GM19395 (cell line): ENCODE data around the gene SERPINE1.

Source experiments
- ATAC-seq: cut with Tn5 transposase; IDR thresholded peaks from one replicate; pipeline ENCODE4 v1.9.1; 2021; ENCODE audit warnings: mild to moderate bottlenecking, moderate library complexity; ENCODE audit not compliant: unreplicated experiment

Gene SERPINE1

GRCh38 chr7:101166909-101167644 lies 40.2 kb downstream of the SERPINE1 start:
- ATAC-seq: no peak

- ATAC-seq: no peak
Measured at GRCh38 chr7:101167645-101168411, 40.9 kb downstream of the SERPINE1 start.

- ATAC-seq: no peak
Measured at GRCh38 chr7:101168412-101169049, 41.6 kb downstream of the SERPINE1 start.

DNA sequence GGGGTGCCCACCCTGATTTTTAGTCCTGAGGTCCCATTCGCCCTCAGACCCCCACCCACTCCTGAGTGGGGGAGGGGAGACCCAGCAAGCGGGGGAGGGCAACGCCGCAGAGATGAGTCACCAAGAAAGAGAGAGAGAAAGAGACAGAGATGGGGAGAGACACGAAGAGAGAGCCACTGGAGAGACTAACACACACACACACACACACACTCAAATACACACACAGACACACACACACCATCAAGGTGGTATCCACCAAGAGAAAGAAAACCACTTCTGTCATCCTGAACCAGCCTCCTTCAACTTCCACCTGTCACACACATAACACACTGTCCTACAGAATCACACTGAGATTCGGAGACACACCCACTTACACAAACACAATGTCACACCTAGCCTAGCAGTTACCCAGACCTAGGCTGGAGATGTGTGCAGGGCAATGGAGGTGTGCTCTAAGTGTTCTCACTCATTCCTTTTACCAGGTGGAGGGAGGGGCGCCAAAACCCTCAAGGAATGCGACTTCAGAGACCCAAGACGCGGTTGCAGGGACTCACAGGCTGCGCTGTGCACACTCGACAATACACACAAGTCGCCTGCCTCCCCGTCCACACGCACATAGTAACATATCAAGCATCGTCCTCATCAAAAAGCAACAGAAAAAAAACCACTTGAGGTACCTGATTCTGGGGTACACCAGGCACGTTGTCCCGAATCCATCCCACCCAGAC lies 42.4 kb downstream of the SERPINE1 start:
- ATAC-seq: no peak

- no peak for ATAC-seq
Measured at GRCh38 chr7:101169838-101170551, 43.1 kb downstream of the SERPINE1 start.

DNA sequence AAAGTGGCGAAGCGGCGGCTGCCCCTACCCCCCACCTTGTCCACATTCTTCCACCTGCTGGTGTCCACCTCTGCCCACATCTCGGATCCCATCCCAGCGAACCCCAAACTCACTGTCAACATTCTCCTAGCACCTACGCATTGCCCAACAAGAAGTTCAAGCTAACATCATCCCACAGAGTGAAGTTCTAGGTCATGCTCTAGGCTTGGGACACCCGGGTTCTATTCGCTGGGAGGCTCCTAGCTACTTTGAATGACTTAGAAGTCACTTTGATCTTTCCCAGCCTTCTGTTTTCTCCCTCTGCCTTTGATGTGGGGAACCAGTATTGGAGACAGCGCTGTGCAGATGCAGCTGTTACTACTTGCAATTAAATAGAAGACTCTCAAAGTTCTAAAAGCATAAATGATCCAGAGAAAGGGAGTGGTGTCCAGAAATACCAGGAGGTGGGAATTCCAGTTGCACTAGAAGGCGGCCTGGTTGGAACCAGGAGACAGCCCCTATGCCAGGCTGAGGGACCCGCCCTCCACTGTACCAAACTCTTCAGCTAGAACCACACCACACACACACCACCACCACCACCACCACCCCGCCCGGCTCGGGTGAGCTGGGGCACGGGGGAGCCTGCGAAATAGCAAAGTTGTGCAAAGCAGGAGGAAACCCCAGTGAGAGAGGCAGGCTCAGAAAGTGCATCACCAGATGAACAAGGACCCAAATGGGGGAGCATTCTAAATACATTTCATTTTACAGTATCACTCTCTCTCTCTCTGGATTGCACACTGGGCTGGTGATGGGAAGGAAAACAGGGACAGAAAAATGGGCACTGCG lies 43.9 kb downstream of the SERPINE1 start:
- ATAC-seq: no peak

GRCh38 chr7:101171442-101171837 lies 44.5 kb downstream of the SERPINE1 start:
- ATAC-seq: no peak

DNA sequence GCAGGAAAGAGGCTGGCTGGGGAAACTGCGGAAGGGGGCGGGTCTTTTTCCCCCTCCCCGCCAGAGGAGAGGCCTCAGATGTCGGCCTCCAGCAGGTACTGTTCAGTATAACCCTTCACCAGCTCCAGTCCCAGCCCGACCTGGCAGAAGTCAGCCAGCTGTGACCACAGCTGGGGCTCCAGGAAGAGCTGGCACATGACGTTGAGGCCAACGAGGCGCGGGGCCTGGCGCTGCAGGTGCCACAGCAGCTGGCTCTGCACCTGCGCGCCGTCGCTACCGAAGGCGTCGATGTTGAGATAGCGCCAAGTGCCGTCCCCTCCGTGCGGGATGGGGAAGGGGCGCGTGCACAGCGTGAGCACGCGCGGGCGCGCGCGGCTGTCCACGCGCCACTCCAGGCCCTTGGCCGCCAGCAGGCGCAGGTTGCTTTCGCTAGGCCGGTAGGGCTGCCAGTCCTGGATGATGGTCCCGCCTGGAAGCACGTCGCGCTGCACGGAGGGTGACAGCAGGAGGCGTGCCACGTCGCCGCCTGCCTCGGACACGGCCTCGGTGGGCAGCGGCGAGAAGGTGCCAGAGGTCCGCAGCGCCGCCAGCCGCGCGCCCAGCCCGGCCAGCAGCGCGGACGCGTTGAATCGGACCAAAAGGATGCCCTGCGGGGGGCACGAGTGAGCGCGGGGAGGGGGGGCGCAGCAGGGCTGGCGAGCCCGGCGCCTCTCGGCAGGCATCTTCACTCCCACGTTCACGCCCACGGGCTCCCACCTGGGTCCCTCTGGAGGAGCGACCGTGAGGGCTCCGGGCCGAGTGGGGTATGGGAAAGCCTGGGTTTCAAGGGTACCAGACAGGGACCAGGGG lies 45.3 kb downstream of the SERPINE1 start:
- no peak for ATAC-seq

GRCh38 chr7:101172854-101173751 lies 46.2 kb downstream of the SERPINE1 start:
- ATAC-seq: no peak

DNA sequence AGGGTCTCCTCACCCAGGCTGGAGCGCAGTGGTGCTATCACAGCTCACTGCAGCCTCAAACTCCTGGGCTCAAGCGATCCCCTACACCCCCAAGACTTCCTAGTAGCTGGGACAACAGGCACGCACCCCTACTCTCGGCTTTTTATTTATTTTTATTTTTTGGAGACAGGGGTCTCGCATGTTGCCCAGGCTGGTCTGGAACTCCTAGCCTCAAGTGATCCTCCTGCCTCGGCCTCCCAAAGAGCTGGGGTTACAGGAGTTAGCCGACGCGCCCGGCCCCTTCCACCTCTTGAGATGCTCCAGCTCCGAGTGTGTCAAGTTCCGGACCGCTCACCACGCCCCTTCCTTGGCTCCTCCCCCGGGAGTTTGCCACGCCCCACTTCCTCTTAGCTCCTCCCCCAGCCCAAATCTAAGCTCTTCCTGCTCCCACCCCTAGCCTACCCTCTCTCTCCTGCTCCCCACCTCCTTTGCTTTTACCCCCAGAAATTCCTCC lies 46.9 kb downstream of the SERPINE1 start:
- ATAC-seq: no peak

- ATAC-seq: no peak
Measured at GRCh38 chr7:101174322-101174854, 47.5 kb downstream of the SERPINE1 start.

GRCh38 chr7:101175664-101176063 lies 48.8 kb downstream of the SERPINE1 start:
- no peak for ATAC-seq

GRCh38 chr7:101177644-101178043 lies 50.7 kb downstream of the SERPINE1 start:
- no peak for ATAC-seq

GRCh38 chr7:101179117-101179516 lies 52.2 kb downstream of the SERPINE1 start:
- ATAC-seq: no peak

- ATAC-seq: no peak
Measured at GRCh38 chr7:101179713-101180112, 52.8 kb downstream of the SERPINE1 start.

- no peak for ATAC-seq
Measured at GRCh38 chr7:101180130-101180755, 53.3 kb downstream of the SERPINE1 start, which contains the start of gene NAT16. TSS of gene NAT16 (minus strand) at chr7:101180293. CDS start at chr7:101174807, 5,486 bp downstream.
